Stimulated activated memory B cell treated with anti-CD40 and anti-IgM and Interleukin-4, amounts not matched to agents 10 μg/mL and 1 μg/mL and 100 μg/mL, for 72 hours (primary cell): ENCODE measurements around the gene HDAC4.

Source experiments
- ATAC-seq: fragments of 150-1000 bp; cut with Tn5 transposase; 2 replicates; pipeline ENCODE4 v1.10.0; 2021
- H3K27ac Mint-ChIP-seq: one replicate; pipeline ENCODE4 v1.8.0; 2022; ENCODE audit warnings: mild to moderate bottlenecking, mixed read lengths
- H3K27me3 Mint-ChIP-seq: one replicate; pipeline ENCODE4 v1.8.0; 2022; ENCODE audit warnings: mixed read lengths
- H3K36me3 Mint-ChIP-seq: one replicate; pipeline ENCODE4 v1.8.0; 2022; ENCODE audit warnings: mixed read lengths
- H3K4me1 Mint-ChIP-seq: one replicate; pipeline ENCODE4 v1.8.0; 2022; ENCODE audit warnings: mixed read lengths
- H3K4me3 Mint-ChIP-seq: one replicate; pipeline ENCODE4 v1.8.0; 2022; ENCODE audit warnings: mild to moderate bottlenecking, moderate library complexity, mixed read lengths
- H3K9me3 Mint-ChIP-seq: one replicate; pipeline ENCODE4 v1.8.0; 2022; ENCODE audit warnings: mixed read lengths

Gene HDAC4

DNA sequence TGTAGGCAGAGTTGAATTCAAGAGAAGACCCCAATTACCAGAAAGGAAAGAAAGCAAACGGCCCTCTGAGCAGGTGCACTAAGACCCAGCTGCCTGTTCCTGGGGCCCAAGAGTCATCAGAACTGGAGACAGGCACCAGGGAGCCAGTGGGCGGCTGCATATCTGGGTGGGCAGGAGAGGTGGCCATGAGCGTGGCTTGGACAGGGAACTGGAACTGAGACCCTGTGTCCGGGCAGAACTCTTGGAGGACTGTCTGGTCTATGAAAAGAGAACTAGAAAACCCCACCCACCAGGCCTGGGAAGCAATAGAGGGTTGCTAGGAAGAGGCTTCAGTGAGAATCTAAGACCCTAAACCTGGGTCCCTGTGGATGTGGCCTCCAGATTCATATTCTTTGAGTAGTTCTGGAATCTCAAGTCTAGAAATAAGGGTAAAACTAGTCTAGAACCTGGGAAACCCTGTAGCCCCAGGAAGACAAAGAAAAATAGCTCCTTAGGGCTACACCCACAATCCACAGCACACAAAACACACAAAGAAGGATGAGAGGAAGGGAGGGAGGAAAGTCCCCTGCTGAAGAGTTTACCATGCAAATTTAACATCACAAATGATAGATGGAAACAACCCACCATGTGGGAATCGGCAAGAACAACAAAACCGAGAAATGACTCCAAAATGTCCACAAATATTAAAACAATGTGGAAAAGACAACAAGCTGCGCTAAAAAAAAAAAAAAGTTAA is 147.0 kb downstream of the HDAC4 start:
- Mint-ChIP-seq H3K4me3 (peak overlapping the region; percentile 60), H3K27ac (peak overlapping the region; percentile 53), H3K27me3 (peaks cover 44% of the 10 kb centered on the region), H3K4me1 (peaks cover 53% of the 10 kb centered on the region), H3K36me3 (peaks cover 19% of the 10 kb centered on the region), H3K9me3 (peaks cover 13% of the 10 kb centered on the region)
- peak; percentile 51 for ATAC-seq

DNA sequence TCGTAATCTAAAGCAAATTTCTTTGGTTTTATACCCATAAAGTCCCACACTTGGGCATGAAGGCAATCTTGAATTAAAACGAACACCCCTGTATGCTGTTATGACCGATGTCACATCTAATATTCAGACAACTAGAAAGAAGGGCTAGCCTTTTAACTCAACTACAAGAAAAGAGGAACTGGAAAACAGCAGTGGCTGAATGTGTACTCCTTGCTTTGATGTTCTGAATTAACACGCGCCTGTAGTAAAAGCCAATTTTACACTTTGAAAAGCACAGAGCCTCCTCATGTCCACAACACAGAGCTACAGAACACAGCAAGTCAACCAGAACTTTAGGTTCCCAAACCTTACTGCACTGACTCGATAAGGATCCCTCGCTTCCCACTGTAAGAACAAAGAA is 147.6 kb downstream of the HDAC4 start:
- Mint-ChIP-seq H3K27ac (peak overlapping the region; percentile 53), H3K9me3 (peaks cover 10% of the 10 kb centered on the region), H3K4me1 (peaks cover 47% of the 10 kb centered on the region), H3K36me3 (peaks cover 14% of the 10 kb centered on the region), H3K27me3 (peaks cover 44% of the 10 kb centered on the region), H3K4me3 (peak overlapping the region; percentile 60)
- ATAC-seq = peak; percentile 93

DNA sequence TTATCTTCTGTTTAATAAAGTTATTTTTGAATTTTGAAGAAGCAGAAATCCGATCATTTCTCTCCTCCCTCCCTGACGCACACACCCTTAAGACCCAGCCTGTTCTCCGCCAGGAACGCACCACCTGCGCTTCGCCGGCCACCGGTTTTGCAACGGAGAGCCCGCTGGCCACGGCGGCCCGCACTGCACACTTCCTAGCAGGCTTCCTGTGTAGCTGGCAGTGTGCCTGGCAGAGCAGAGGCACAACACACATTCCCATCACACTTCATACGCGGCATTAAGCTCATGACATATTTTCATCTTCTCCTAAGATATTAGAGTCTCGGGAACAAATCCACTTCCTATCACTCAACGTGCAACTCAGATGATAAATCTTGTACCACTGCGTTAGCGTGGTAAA is 148.0 kb downstream of the HDAC4 start:
- peak; percentile 28 for ATAC-seq
- peaks cover 10% of the 10 kb centered on the region for H3K36me3 Mint-ChIP-seq
- H3K27me3 Mint-ChIP-seq = peaks cover 40% of the 10 kb centered on the region
- peaks cover 6% of the 10 kb centered on the region for H3K9me3 Mint-ChIP-seq
- H3K4me3 Mint-ChIP-seq = peak overlapping the region; percentile 60
- H3K4me1 Mint-ChIP-seq = peaks cover 45% of the 10 kb centered on the region
- H3K27ac Mint-ChIP-seq = peak overlapping the region; percentile 53

DNA sequence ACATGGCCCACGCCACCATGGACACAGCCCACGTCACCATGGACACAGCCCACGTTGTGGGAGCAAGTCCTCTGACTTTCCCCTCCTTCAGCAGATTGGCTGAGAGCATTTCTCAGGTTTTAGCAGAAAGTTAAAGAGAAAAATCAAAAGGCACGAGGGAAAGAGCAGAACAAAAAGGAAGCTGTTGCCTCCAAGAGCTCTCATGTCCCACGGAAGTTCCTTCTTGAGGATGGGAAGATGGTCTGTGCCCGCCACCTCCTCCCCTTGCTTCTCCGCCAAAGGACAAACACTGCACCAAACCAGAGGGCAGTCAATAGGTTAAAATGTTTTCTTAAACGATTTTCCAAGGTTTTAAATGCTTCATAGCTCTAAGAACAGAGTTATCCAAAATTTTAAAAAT is 148.4 kb downstream of the HDAC4 start:
- no peak for ATAC-seq
- H3K9me3 Mint-ChIP-seq = peaks cover 2% of the 10 kb centered on the region
- H3K4me1 Mint-ChIP-seq = peaks cover 41% of the 10 kb centered on the region
- peaks cover 36% of the 10 kb centered on the region for H3K27me3 Mint-ChIP-seq
- no peak overlapping the region for H3K4me3 Mint-ChIP-seq
- H3K27ac Mint-ChIP-seq = no peak overlapping the region
- peaks cover 6% of the 10 kb centered on the region for H3K36me3 Mint-ChIP-seq

DNA sequence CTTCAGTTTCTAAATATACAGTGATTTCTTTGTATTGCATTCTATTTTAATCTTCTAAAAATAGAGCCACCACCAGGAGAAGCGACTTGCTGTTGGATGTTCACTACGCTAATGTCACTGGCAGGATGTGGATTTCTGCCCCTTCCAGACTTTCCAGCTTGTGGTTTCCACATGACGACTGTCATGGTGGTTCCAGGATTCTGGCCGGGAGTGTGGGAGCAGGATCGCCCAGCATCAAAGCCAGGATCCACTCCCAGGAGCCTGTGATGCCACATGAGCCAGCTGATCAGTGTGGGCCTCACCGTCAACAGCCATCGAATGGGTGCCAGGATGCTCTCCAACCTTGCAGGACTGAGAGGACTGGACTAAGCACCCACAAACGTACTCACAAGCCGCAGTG is 148.8 kb downstream of the HDAC4 start:
- ATAC-seq = no peak

DNA sequence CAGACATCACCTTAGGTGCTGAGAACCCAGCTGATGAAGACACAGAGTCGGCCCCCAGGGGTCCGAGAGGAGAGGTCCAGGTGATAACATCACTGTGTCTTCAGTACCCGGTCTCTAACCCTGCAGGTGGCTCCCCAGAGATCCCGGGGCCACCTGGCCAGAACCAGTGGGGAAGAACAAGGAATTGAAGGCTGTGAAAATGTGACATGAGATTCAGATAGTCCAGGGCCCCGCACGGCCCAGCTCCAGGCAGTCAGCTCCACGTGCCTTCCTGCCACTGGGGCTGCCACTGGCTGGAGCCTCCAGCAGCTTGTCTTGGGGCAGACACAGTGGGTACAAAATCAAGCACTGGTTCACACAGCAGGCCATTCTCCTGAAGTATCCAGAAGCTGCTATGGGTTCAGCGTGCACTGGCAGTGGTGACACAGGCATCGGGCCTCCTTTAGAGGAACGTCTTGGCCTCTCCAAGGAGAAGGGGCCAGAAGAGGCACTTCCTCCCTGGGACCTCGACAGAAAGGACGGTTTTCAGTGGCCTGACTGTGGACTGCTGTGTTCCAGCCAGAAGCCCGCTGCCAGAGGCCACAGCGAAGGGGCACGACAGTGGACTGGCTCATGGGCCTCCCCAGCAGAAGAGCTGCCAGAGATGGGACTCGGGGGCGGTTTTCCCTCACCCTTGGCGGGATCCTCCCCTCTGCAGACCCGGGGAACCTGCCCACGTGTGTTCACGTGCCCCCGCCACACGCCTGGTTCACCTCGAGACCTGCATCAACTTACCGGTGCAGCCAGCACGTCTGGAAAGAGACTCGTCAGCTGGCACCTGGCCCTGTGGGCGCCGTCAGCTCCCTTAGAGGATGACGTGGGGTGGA is 150.4 kb downstream of the HDAC4 start:
- ATAC-seq = no peak
- H3K27me3 Mint-ChIP-seq = peaks cover 33% of the 10 kb centered on the region
- H3K36me3 Mint-ChIP-seq = no peaks in the 10 kb centered on the region
- no peak overlapping the region for H3K27ac Mint-ChIP-seq
- H3K4me3 Mint-ChIP-seq = no peak overlapping the region
- H3K4me1 Mint-ChIP-seq = peaks cover 40% of the 10 kb centered on the region
- no peaks in the 10 kb centered on the region for H3K9me3 Mint-ChIP-seq

More for the DNA sequence above, 148.8 kb downstream of the HDAC4 start:
- Mint-ChIP-seq H3K36me3 (peaks cover 1% of the 10 kb centered on the region), H3K4me1 (peaks cover 40% of the 10 kb centered on the region), H3K27me3 (peaks cover 33% of the 10 kb centered on the region), H3K27ac (no peak overlapping the region), H3K9me3 (no peaks in the 10 kb centered on the region), H3K4me3 (no peak overlapping the region)

DNA sequence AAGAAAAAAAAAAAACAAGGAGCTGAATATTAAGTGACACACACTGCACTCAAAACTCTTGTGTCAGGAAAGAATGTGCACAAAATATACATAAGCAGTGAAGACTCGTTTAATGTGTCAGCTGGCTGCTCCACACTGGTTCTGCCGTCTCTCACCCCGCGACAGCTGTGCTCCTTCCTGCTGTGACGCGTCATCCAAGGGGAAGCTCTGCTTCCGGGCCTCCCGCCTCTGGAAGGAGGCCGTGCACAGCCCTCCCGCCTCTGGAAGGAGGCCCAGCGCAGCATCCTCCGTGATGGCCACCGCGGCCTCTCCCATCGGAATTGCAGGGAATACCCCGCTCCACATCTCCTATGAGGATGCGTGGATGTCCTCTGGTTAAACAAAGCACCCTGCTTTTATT is 151.0 kb downstream of the HDAC4 start:
- Mint-ChIP-seq H3K4me1 (peaks cover 33% of the 10 kb centered on the region), H3K9me3 (no peaks in the 10 kb centered on the region), H3K27me3 (peaks cover 32% of the 10 kb centered on the region), H3K4me3 (no peak overlapping the region), H3K27ac (no peak overlapping the region), H3K36me3 (no peaks in the 10 kb centered on the region)
- no peak for ATAC-seq

DNA sequence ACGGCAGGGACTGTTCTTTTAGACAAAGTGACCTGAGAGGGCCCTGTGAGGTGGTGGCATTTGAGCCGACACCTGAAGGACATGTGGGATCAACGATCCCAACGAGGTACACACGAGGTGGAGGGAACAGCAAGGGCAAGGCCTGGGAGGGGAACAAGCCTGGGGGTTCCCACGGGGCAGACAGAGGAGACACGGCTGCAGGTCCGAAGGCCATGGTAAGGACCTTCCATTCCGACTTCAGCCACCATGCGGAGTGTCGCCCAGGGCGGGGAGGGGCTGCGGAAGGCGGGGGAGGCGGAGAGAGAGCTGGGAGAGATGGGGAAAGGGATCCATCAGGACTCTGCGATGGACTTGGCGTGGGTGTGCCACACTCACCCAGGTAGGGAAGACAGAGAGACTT is 151.8 kb downstream of the HDAC4 start:
- Mint-ChIP-seq H3K27ac (no peak overlapping the region), H3K27me3 (peaks cover 25% of the 10 kb centered on the region), H3K9me3 (no peaks in the 10 kb centered on the region), H3K36me3 (no peaks in the 10 kb centered on the region), H3K4me1 (peaks cover 25% of the 10 kb centered on the region), H3K4me3 (no peak overlapping the region)
- no peak for ATAC-seq

DNA sequence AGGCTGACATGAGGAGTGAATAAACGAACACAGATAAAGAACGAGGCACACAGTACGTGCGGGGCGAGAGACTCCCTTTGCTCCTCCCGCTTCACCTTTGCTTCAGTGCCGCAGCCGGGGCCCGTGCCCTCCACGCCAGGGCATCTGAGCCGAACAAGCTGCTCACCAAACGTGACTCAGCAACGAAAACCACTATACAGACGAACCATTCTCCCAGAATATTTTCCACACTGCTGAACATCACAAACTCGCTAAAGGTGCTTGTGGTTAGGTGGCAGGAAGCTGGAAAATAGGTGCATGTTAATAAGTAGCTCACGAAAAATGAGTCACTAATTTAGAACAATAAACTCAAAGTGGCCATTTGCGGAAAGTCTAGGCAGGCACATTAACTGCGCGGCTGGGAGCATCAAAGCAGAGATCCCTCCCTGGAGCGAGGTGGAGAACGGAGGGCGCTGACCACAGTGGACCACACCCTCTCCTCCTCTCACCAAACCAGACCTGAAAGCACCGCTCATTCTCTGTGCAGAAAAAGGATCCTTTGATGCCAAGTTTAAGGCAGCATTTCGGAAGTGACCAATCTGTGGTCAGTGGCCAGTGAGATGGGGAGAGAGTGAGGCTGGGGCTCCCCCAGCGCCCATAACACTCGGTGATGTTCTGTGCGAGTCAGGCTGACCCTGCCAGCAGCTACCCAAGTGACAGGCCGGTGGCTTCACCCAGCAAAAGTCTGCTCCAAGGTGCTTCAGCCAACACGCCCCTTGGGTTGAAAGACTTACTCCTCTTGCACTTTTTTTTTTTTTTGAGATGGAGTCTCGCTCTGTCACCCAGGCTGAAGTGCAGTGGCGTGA is 153.2 kb downstream of the HDAC4 start:
- H3K4me3 Mint-ChIP-seq = no peak overlapping the region
- no peaks in the 10 kb centered on the region for H3K36me3 Mint-ChIP-seq

DNA sequence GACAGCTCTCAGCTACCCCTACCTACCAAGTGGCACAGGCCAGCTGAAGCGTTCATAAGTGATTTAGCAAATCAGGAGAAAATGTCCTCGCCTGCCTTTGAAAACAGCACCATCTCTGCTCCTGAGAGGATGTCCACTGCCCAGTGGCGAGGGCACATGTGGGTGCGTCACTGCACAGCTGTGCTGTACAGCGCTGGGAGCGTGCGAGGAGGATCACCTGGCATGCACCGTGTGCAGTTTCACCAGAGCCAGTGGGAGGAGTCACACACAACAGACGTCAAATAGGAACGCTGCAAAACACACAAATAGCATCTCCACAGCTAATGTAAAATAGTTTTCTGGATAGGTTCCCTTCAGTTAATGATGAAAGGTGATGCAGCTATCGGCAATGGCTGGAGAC is 154.1 kb downstream of the HDAC4 start:
- H3K4me3 Mint-ChIP-seq = no peak overlapping the region
- no peaks in the 10 kb centered on the region for H3K9me3 Mint-ChIP-seq
- peaks cover 5% of the 10 kb centered on the region for H3K27me3 Mint-ChIP-seq
- no peak for ATAC-seq
- H3K36me3 Mint-ChIP-seq = no peaks in the 10 kb centered on the region
- no peak overlapping the region for H3K27ac Mint-ChIP-seq
- H3K4me1 Mint-ChIP-seq = peaks cover 9% of the 10 kb centered on the region

More for the DNA sequence above, 153.2 kb downstream of the HDAC4 start:
- H3K4me1 Mint-ChIP-seq = peaks cover 11% of the 10 kb centered on the region
- ATAC-seq = no peak
- peaks cover 10% of the 10 kb centered on the region for H3K27me3 Mint-ChIP-seq
- H3K9me3 Mint-ChIP-seq = no peaks in the 10 kb centered on the region
- no peak overlapping the region for H3K27ac Mint-ChIP-seq

DNA sequence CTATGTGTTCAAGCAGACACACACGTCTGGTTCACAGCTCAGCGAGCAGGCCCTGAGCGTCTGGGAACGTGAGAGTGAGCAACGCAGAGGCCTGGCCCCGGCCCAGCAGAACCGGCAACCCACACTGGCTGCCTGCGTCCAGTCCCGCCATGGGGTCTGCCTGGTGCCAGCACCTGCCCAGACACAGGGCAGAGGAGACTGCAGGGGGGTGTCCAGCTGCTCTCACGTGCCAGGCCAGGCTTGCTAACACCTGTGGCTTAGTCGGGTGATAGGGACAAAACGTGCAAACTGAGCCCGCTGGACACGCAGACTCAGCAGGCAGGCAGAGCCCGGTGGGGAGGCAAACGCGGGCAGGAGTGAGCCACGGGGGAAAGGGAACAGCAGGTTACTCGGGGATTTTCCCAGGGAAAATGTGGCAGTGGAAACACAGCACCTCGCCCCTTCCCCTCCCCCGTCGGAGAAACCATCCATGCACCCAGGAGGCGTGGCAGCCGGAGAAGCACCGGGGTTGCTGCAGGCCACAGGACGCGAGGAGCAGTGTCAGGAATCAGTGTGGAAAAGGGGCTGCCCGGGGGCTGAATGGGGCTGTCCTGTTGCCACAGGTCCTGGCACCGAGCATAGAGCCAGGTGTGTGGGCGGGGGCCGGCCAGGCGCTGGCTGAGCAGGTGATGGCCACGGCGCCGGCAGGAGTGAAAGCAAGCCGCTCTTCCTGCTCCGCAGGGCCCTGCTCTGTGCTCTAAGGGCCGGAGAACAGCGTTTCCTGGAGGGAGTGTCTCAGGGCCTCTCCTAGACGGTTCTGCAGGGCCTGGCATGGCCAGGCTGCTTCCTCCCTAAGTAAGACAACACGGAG is 154.7 kb downstream of the HDAC4 start:
- no peaks in the 10 kb centered on the region for H3K36me3 Mint-ChIP-seq
- no peak overlapping the region for H3K27ac Mint-ChIP-seq
- H3K4me1 Mint-ChIP-seq = peaks cover 7% of the 10 kb centered on the region
- no peaks in the 10 kb centered on the region for H3K9me3 Mint-ChIP-seq
- ATAC-seq = no peak
- no peaks in the 10 kb centered on the region for H3K27me3 Mint-ChIP-seq
- no peak overlapping the region for H3K4me3 Mint-ChIP-seq

DNA sequence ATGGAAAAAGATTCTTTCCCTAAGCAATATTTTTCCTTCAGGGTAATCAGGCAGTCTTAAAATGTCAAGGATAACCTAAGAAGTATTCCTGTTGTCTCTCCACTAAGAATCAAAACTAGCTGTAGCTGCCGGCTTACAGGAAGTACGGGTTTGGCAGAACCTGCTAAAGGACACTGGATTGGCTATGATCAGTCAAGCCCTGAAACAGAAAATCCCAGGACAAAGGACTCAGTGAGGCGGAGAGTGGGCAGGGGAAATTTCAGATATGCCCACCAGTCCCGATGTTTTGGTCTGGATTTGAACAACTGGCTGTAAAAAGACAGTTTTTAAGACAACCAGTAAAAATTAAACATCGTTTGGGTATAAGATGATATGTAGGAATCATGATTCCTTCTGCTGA is 155.7 kb downstream of the HDAC4 start:
- Mint-ChIP-seq H3K4me3 (no peak overlapping the region), H3K27me3 (no peaks in the 10 kb centered on the region), H3K36me3 (no peaks in the 10 kb centered on the region), H3K9me3 (no peaks in the 10 kb centered on the region), H3K4me1 (peaks cover 14% of the 10 kb centered on the region), H3K27ac (no peak overlapping the region)
- ATAC-seq = no peak

DNA sequence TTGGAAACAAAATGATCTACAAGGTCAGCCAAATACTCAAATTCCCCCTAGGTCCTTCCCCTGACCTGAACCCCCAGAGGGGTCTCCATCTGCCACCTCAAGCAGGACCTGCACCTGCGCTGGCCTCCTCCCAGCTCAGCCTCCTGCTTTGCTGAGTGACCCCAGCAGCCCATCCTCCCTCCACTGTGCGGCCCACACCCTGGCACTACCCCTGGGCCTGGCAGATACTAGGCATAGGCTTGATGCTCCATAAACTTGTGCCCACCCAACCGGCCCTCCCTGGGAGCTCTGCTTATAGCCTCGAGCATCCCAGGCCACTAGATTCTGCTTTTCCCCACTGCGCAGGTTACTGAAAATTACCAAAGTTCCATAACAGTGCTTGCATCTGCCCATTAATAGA is 156.2 kb downstream of the HDAC4 start:
- Mint-ChIP-seq H3K4me1 (peaks cover 19% of the 10 kb centered on the region), H3K9me3 (no peaks in the 10 kb centered on the region), H3K27ac (no peak overlapping the region), H3K27me3 (no peaks in the 10 kb centered on the region), H3K4me3 (no peak overlapping the region), H3K36me3 (no peaks in the 10 kb centered on the region)
- no peak for ATAC-seq

DNA sequence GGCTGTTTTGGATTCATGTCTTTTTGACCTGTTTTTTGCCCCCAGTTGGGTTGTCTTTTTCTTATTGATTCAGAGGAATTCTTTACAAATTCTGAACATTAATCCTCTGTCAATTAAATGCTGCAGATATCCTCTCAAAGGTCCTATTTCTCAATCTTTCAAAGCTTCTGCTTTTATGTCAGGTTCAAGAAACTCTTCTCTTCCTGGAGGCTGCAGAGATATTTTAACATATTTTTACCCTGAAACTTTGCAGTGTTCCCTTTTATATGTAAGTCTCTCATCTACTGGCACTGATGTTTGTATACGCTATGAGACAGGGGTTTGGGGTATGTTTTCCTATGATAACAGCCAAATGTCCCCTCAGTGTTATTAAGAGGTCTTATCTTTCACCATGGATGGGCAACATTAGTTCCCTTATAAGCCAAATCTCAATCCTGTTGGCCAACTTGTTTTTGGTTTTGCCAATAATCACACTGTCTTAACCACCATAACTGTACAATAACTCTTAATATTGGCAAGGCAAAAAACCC is 159.3 kb downstream of the HDAC4 start:
- H3K27me3 Mint-ChIP-seq = no peaks in the 10 kb centered on the region
- H3K9me3 Mint-ChIP-seq = no peaks in the 10 kb centered on the region
- peaks cover 22% of the 10 kb centered on the region for H3K4me1 Mint-ChIP-seq
- no peak overlapping the region for H3K4me3 Mint-ChIP-seq
- ATAC-seq = no peak
- H3K27ac Mint-ChIP-seq = no peak overlapping the region
- no peaks in the 10 kb centered on the region for H3K36me3 Mint-ChIP-seq
